WTC11 (cell line): ENCODE results near the gene GSTP1. TPM values are rescaled to one million over a fixed set of nuclear protein-coding genes. Genes with fewer than 3 reads are reported as not detected.

Source experiments
- ATAC-seq: fragments of 200-7000 bp; cut with Tn5 transposase; 2 replicates; pipeline ENCODE4 v1.10.0; 2021; ENCODE audit warnings: mild to moderate bottlenecking, moderate library complexity
- CTCF ChIA-PET: fragments of 300-600 bp; sonication (Branson Sonifier 250); formaldehyde crosslinking; loops from one replicate; lab custom pipeline; 2021; ENCODE audit warnings: antibody characterized with exemption; lab: Charles Lee
- POLR2A ChIA-PET: fragments of 350-600 bp; sonication (Branson Sonifier 250); formaldehyde crosslinking; loops from one replicate; lab custom pipeline; 2021; ENCODE audit warnings: antibody characterized with exemption; lab: Charles Lee
- DNase-seq: peaks from one replicate; pipeline ENCODE4 v3.0.0; 2021; ENCODE audit warnings: low spot score
- H3K27ac Mint-ChIP-seq: 2 replicates; pipeline ENCODE4 v1.8.0; 2021; ENCODE audit warnings: mixed read lengths
- H3K27me3 Mint-ChIP-seq: 2 replicates; pipeline ENCODE4 v1.8.0; 2021; ENCODE audit warnings: low read depth, mild to moderate bottlenecking, moderate library complexity, mixed read lengths
- H3K36me3 Mint-ChIP-seq: 2 replicates; pipeline ENCODE4 v1.8.0; 2021; ENCODE audit warnings: mixed read lengths
- H3K4me1 Mint-ChIP-seq: 2 replicates; pipeline ENCODE4 v1.8.0; 2022; ENCODE audit warnings: mixed read lengths
- H3K4me3 Mint-ChIP-seq: 2 replicates; pipeline ENCODE4 v1.8.0; 2021; ENCODE audit warnings: mild to moderate bottlenecking, moderate library complexity, mixed read lengths
- H3K9me3 Mint-ChIP-seq: 2 replicates; pipeline ENCODE4 v1.8.0; 2021; ENCODE audit warnings: mixed read lengths
- ATF1 ChIP-seq: sonication (generic); formaldehyde crosslinking; IDR thresholded peaks from 2 replicates; pipeline ENCODE4 v1.8.1; 2023; ENCODE audit warnings: mild to moderate bottlenecking, moderate library complexity, missing genetic modification reagents
- ELF4 ChIP-seq: sonication (generic); formaldehyde crosslinking; IDR thresholded peaks from 2 replicates; pipeline ENCODE4 v1.8.1; 2022; ENCODE audit warnings: low read depth, mild to moderate bottlenecking, moderate library complexity, missing genetic modification reagents
- RELA ChIP-seq: sonication (generic); formaldehyde crosslinking; IDR thresholded peaks from 2 replicates; pipeline ENCODE4 v1.8.1; 2022; ENCODE audit warnings: missing genetic modification reagents, mild to moderate bottlenecking, borderline replicate concordance
- SMAD3 ChIP-seq: sonication (generic); formaldehyde crosslinking; IDR thresholded peaks from 2 replicates; pipeline ENCODE4 v1.8.0; 2022; ENCODE audit warnings: missing genetic modification reagents, mild to moderate bottlenecking, borderline replicate concordance
- ZNF423 ChIP-seq: fragments of 250-450 bp; sonication (Bioruptor Pico); IDR thresholded peaks from 2 replicates; pipeline ENCODE4 v2.1.2; 2022; ENCODE audit warnings: mild to moderate bottlenecking, moderate library complexity
- total RNA-seq: library from RNA; stranded (reverse); gene quantifications from 3 replicates; pipeline ENCODE4 v1.2.3, GENCODE V29; 2021
- TF ChIP-seq, protein P1 (sequence below): fragments of 200-600 bp; IDR thresholded peaks from 2 replicates; pipeline ENCODE4 v1.8.0; 2022; ENCODE audit warnings: antibody characterized with exemption
- TF ChIP-seq, protein P2 (sequence below): sonication (generic); formaldehyde crosslinking; IDR thresholded peaks from 2 replicates; pipeline ENCODE4 v1.8.1; 2023; ENCODE audit warnings: mild to moderate bottlenecking, missing genetic modification reagents, moderate library complexity
- TF ChIP-seq, protein P3 (sequence below): sonication (generic); formaldehyde crosslinking; IDR thresholded peaks from 2 replicates; pipeline ENCODE4 v1.8.1; 2022; ENCODE audit warnings: mild to moderate bottlenecking, moderate library complexity, missing genetic modification reagents
- TF ChIP-seq, protein P4 (sequence below): sonication (generic); formaldehyde crosslinking; IDR thresholded peaks from 2 replicates; pipeline ENCODE4 v1.8.0; 2022; ENCODE audit warnings: mild to moderate bottlenecking, missing genetic modification reagents
- TF ChIP-seq, protein P5 (sequence below): sonication (generic); formaldehyde crosslinking; IDR thresholded peaks from 2 replicates; pipeline ENCODE4 v1.8.1; 2023; ENCODE audit warnings: mild to moderate bottlenecking, missing genetic modification reagents
- TF ChIP-seq, protein P6 (sequence below): sonication (generic); formaldehyde crosslinking; conservative IDR thresholded peaks from 2 replicates; pipeline ENCODE4 v1.8.1; 2022; ENCODE audit warnings: mild to moderate bottlenecking, missing genetic modification reagents

GSTP1 gene
- total RNA-seq, 1 experiment from 2014 or later: 1,452 TPM

DNA sequence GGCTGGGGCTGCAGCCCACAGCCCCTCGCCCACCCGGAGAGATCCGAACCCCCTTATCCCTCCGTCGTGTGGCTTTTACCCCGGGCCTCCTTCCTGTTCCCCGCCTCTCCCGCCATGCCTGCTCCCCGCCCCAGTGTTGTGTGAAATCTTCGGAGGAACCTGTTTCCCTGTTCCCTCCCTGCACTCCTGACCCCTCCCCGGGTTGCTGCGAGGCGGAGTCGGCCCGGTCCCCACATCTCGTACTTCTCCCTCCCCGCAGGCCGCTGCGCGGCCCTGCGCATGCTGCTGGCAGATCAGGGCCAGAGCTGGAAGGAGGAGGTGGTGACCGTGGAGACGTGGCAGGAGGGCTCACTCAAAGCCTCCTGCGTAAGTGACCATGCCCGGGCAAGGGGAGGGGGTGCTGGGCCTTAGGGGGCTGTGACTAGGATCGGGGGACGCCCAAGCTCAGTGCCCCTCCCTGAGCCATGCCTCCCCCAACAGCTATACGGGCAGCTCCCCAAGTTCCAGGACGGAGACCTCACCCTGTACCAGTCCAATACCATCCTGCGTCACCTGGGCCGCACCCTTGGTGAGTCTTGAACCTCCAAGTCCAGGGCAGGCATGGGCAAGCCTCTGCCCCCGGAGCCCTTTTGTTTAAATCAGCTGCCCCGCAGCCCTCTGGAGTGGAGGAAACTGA is 731 bp downstream of the GSTP1 start (continued):
- TF ChIP-seq, protein P1, sequence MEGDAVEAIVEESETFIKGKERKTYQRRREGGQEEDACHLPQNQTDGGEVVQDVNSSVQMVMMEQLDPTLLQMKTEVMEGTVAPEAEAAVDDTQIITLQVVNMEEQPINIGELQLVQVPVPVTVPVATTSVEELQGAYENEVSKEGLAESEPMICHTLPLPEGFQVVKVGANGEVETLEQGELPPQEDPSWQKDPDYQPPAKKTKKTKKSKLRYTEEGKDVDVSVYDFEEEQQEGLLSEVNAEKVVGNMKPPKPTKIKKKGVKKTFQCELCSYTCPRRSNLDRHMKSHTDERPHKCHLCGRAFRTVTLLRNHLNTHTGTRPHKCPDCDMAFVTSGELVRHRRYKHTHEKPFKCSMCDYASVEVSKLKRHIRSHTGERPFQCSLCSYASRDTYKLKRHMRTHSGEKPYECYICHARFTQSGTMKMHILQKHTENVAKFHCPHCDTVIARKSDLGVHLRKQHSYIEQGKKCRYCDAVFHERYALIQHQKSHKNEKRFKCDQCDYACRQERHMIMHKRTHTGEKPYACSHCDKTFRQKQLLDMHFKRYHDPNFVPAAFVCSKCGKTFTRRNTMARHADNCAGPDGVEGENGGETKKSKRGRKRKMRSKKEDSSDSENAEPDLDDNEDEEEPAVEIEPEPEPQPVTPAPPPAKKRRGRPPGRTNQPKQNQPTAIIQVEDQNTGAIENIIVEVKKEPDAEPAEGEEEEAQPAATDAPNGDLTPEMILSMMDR: no peak

DNA sequence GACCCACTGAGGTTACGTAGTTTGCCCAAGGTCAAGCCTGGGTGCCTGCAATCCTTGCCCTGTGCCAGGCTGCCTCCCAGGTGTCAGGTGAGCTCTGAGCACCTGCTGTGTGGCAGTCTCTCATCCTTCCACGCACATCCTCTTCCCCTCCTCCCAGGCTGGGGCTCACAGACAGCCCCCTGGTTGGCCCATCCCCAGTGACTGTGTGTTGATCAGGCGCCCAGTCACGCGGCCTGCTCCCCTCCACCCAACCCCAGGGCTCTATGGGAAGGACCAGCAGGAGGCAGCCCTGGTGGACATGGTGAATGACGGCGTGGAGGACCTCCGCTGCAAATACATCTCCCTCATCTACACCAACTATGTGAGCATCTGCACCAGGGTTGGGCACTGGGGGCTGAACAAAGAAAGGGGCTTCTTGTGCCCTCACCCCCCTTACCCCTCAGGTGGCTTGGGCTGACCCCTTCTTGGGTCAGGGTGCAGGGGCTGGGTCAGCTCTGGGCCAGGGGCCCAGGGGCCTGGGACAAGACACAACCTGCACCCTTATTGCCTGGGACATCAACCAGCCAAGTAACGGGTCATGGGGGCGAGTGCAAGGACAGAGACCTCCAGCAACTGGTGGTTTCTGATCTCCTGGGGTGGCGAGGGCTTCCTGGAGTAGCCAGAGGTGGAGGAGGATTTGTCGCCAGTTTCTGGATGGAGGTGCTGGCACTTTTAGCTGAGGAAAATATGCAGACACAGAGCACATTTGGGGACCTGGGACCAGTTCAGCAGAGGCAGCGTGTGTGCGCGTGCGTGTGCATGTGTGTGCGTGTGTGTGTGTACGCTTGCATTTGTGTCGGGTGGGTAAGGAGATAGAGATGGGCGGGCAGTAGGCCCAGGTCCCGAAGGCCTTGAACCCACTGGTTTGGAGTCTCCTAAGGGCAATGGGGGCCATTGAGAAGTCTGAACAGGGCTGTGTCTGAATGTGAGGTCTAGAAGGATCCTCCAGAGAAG is 1.6 kb downstream of the GSTP1 start:
- no peak for DNase-seq
- peak overlapping the region; percentile 87 for H3K27ac Mint-ChIP-seq
- ATAC-seq: no peak
- peak overlapping the region; percentile 78 for H3K4me3 Mint-ChIP-seq
- peaks cover 36% of the 10 kb centered on the region for H3K36me3 Mint-ChIP-seq
- H3K27me3 Mint-ChIP-seq: no peaks in the 10 kb centered on the region
- H3K4me1 Mint-ChIP-seq: peaks cover 43% of the 10 kb centered on the region
- CTCF ChIA-PET: interaction anchor here (1.0 to 3.5 kb wide), 4 partner anchors 8 to 29 kb away, joined by 4 to 47 read pairs (median 13); no protein-coding TSS in a partner anchor
- TF ChIP-seq, protein P2, sequence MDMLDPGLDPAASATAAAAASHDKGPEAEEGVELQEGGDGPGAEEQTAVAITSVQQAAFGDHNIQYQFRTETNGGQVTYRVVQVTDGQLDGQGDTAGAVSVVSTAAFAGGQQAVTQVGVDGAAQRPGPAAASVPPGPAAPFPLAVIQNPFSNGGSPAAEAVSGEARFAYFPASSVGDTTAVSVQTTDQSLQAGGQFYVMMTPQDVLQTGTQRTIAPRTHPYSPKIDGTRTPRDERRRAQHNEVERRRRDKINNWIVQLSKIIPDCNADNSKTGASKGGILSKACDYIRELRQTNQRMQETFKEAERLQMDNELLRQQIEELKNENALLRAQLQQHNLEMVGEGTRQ (CRISPR knock-in tag): 0 out of 2 replicates have a peak, but pooled peaks have one; percentile 25
- TF ChIP-seq ELF4 (CRISPR knock-in tag) (no peak), SMAD3 (0 out of 2 replicates have a peak, but pooled peaks have one; percentile 37), RELA (CRISPR knock-in tag) (no peak)
- POLR2A ChIA-PET: no interaction called here
- H3K9me3 Mint-ChIP-seq: no peaks in the 10 kb centered on the region

DNA sequence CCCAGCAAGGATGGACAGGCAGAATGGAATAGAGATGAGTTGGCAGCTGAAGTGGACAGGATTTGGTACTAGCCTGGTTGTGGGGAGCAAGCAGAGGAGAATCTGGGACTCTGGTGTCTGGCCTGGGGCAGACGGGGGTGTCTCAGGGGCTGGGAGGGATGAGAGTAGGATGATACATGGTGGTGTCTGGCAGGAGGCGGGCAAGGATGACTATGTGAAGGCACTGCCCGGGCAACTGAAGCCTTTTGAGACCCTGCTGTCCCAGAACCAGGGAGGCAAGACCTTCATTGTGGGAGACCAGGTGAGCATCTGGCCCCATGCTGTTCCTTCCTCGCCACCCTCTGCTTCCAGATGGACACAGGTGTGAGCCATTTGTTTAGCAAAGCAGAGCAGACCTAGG is 2.3 kb downstream of the GSTP1 start:
- ATAC-seq: no peak
- TF ChIP-seq, protein P3, sequence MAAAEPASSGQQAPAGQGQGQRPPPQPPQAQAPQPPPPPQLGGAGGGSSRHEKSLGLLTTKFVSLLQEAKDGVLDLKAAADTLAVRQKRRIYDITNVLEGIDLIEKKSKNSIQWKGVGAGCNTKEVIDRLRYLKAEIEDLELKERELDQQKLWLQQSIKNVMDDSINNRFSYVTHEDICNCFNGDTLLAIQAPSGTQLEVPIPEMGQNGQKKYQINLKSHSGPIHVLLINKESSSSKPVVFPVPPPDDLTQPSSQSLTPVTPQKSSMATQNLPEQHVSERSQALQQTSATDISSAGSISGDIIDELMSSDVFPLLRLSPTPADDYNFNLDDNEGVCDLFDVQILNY (CRISPR knock-in tag): no peak
- TF ChIP-seq, protein P4, sequence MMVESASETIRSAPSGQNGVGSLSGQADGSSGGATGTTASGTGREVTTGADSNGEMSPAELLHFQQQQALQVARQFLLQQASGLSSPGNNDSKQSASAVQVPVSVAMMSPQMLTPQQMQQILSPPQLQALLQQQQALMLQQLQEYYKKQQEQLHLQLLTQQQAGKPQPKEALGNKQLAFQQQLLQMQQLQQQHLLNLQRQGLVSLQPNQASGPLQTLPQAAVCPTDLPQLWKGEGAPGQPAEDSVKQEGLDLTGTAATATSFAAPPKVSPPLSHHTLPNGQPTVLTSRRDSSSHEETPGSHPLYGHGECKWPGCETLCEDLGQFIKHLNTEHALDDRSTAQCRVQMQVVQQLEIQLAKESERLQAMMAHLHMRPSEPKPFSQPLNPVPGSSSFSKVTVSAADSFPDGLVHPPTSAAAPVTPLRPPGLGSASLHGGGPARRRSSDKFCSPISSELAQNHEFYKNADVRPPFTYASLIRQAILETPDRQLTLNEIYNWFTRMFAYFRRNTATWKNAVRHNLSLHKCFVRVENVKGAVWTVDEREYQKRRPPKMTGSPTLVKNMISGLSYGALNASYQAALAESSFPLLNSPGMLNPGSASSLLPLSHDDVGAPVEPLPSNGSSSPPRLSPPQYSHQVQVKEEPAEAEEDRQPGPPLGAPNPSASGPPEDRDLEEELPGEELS (CRISPR knock-in tag): no peak
- 0 out of 2 replicates have a peak, but pooled peaks have one; percentile 8 for TF ChIP-seq ZNF423
- TF ChIP-seq, protein P5, sequence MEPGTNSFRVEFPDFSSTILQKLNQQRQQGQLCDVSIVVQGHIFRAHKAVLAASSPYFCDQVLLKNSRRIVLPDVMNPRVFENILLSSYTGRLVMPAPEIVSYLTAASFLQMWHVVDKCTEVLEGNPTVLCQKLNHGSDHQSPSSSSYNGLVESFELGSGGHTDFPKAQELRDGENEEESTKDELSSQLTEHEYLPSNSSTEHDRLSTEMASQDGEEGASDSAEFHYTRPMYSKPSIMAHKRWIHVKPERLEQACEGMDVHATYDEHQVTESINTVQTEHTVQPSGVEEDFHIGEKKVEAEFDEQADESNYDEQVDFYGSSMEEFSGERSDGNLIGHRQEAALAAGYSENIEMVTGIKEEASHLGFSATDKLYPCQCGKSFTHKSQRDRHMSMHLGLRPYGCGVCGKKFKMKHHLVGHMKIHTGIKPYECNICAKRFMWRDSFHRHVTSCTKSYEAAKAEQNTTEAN (CRISPR knock-in tag): no peak
- TF ChIP-seq ATF1 (CRISPR knock-in tag): no peak
- TF ChIP-seq, protein P6, sequence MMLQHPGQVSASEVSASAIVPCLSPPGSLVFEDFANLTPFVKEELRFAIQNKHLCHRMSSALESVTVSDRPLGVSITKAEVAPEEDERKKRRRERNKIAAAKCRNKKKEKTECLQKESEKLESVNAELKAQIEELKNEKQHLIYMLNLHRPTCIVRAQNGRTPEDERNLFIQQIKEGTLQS (CRISPR knock-in tag): no peak
- DNase-seq: no peak
- H3K27ac Mint-ChIP-seq: peak overlapping the region; percentile 87
- peaks cover 36% of the 10 kb centered on the region for H3K36me3 Mint-ChIP-seq
- H3K4me1 Mint-ChIP-seq: peaks cover 36% of the 10 kb centered on the region
- POLR2A ChIA-PET: no interaction called here
- CTCF ChIA-PET: interaction anchor here (1.2 kb wide), 1 partner anchor 28 kb away, joined by 4 read pairs; no protein-coding TSS in a partner anchor
- H3K9me3 Mint-ChIP-seq: no peaks in the 10 kb centered on the region
- peak overlapping the region; percentile 78 for H3K4me3 Mint-ChIP-seq
- no peaks in the 10 kb centered on the region for H3K27me3 Mint-ChIP-seq
